HepG2 (cell line): ENCODE measurements around the gene CYP26A1. TPM values are rescaled to one million over a fixed set of nuclear protein-coding genes. Genes with fewer than 3 reads are reported as not detected.

Source experiments
- ATAC-seq: fragments of 200-7000 bp; cut with Tn5 transposase; 3 replicates; pipeline ENCODE4 v1.9.1; 2020; ENCODE audit warnings: mild to moderate bottlenecking, moderate library complexity
- BruUV-seq: library from RNA; stranded (reverse); fragments of 400-500 nt; replicated peaks from 2 replicates; lab custom pipeline; 2021; lab: Mats Ljungman, UMichigan
- CTCF ChIA-PET: fragments of 300-600 bp; formaldehyde crosslinking; extraction: SDS; loops from one replicate; lab custom pipeline; 2021; ENCODE audit warnings: low total read pairs, inconsistent platforms, low intra/inter-chr PET ratio; lab: Yijun Ruan, JAX
- POLR2A ChIA-PET: fragments of 350-600 bp; sonication (Branson Sonifier 250); formaldehyde crosslinking; loops from one replicate; lab custom pipeline; 2020; ENCODE audit warnings: antibody characterized with exemption, inconsistent platforms; lab: Yijun Ruan, JAX
- DNase-seq: peaks from one replicate; pipeline ENCODE4 v3.0.0-alpha.2; 2015; ENCODE audit warnings: low spot score
- FAIRE-seq: peaks from 3 replicates; lab custom pipeline; 2011; peaks lifted over from hg19 to GRCh38; lab: Jason Lieb, UNC
- H2AFZ ChIP-seq: one replicate; pipeline ENCODE4 v1.6.1; 2011; ENCODE audit warnings: low read length, inconsistent platforms
- H3K27ac ChIP-seq: fragments of 300-600 bp; 3 replicates; pipeline ENCODE4 v1.8.0; 2011; ENCODE audit warnings: mixed run types, mild to moderate bottlenecking, mixed read lengths, low read length, inconsistent platforms; ENCODE audit not compliant: insufficient read depth; ENCODE audit errors: extremely low read length
- H3K27me3 ChIP-seq, 2 experiments: fragments of 200-600 bp in 1 of 2; 2 replicates in 1 of 2; 3 replicates in 1 of 2; pipeline versions ENCODE4 v1.6.0 to v1.8.0; 2011; ENCODE audit warnings: low read length in 2 of 2, mild to moderate bottlenecking in 2 of 2, moderate library complexity in 2 of 2, inconsistent platforms in 1 of 2; ENCODE audit not compliant: insufficient read depth in 2 of 2, control insufficient read depth in 1 of 2
- H3K36me3 ChIP-seq, 2 experiments: fragments of 200-600 bp in 1 of 2; replicated peaks in 1 of 2; 2 replicates in 1 of 2; 3 replicates in 1 of 2; pipeline versions ENCODE4 v1.5.1 to v1.8.0; 2011; ENCODE audit warnings: low read length in 2 of 2, inconsistent platforms in 1 of 2; ENCODE audit not compliant: insufficient read depth in 2 of 2, control insufficient read depth in 1 of 2
- H3K4me1 ChIP-seq: 2 replicates; pipeline ENCODE4 v1.5.1; 2012; ENCODE audit warnings: low read length, inconsistent platforms; ENCODE audit not compliant: insufficient read depth
- H3K4me2 ChIP-seq: 2 replicates; pipeline ENCODE4 v1.6.0; 2011; ENCODE audit warnings: low read depth, low read length, inconsistent platforms
- H3K4me3 ChIP-seq, 3 experiments: fragments of 200-600 bp in 1 of 3; sonication (generic), shearing (Covaris generic) in 1 of 3; replicated peaks in 1 of 3; 2 replicates each; pipeline ENCODE4 v1.5.1; 2011 to 2016; ENCODE audit warnings: low read length in 3 of 3, inconsistent platforms in 2 of 3, low read depth in 2 of 3, mild to moderate bottlenecking in 2 of 3, control low read depth in 1 of 3, mixed read lengths in 1 of 3; ENCODE audit not compliant: insufficient read depth in 1 of 3
- H3K79me2 ChIP-seq: one replicate; pipeline ENCODE4 v1.6.1; 2011; ENCODE audit warnings: low read length, inconsistent platforms; ENCODE audit not compliant: insufficient read depth
- H3K9ac ChIP-seq: 2 replicates; pipeline ENCODE4 v1.6.0; 2011; ENCODE audit warnings: mild to moderate bottlenecking, low read depth, low read length, inconsistent platforms; ENCODE audit not compliant: insufficient read depth
- H3K9me3 ChIP-seq: 2 replicates; pipeline ENCODE4 v1.5.1; 2012; ENCODE audit warnings: mild to moderate bottlenecking, low read length
- H4K20me1 ChIP-seq: 2 replicates; pipeline ENCODE4 v1.6.0; 2011; ENCODE audit warnings: inconsistent platforms, mild to moderate bottlenecking, low read length, moderate library complexity; ENCODE audit not compliant: insufficient read depth
- ATF1 ChIP-seq: IDR thresholded peaks from 2 replicates; pipeline ENCODE4 v1.6.1; 2016; ENCODE audit warnings: mild to moderate bottlenecking, control low read depth
- FOXK2 ChIP-seq: fragments of 450-650 bp; IDR thresholded peaks from 2 replicates; pipeline ENCODE4 v1.6.1; 2016
- KAT7 ChIP-seq: IDR thresholded peaks from 2 replicates; pipeline ENCODE4 v1.6.1; 2018; ENCODE audit warnings: borderline replicate concordance, missing compliant biosample characterization
- PAF1 ChIP-seq: IDR thresholded peaks from 2 replicates; pipeline ENCODE4 v1.6.1; 2016; ENCODE audit warnings: missing genetic modification reagents, missing compliant biosample characterization
- ZFP36L1 ChIP-seq: sonication (generic); formaldehyde crosslinking; IDR thresholded peaks from 2 replicates; pipeline ENCODE4 v1.8.0; 2022; ENCODE audit warnings: mild to moderate bottlenecking, missing genetic modification reagents, moderate library complexity
- WGBS: methylation state at CpG from one replicate; pipeline ENCODE4 v1.1.6; 2017; ENCODE audit warnings: low lambda C conversion rate; 5-methylcytosine and 5-hydroxymethylcytosine counted together
- in situ Hi-C: cut with HindIII; loops from 2 replicates; pipeline ENCODE4 v1.10.0; 2017; ENCODE audit warnings: low pct_unique_long_range_greater_than_20kb; ENCODE audit not compliant: extremely low pct_ligation_motif_present
- intact Hi-C: fragments of 100-400 bp; cut with micrococcal nuclease; formaldehyde crosslinking; loops from one replicate; pipeline ENCODE4 v1.10.0; 2022; ENCODE audit not compliant: unreplicated experiment
- polyA plus RNA-seq, 8 experiments: library from polyadenylated mRNA; depleted of rRNA in 3 of 8; stranded (reverse) in 7 of 8; unstranded in 1 of 8; fragments of >200 nt; fragmentation: Illumina TruSeq in 4 of 8; extraction: Trizol in 4 of 8; gene quantifications; 2 replicates each; pipeline versions ENCODE4 v1.2.1 to v1.2.3, GENCODE V29; 2011 to 2016; ENCODE audit warnings: low read depth in 4 of 8, missing spikeins in 1 of 8, mixed read lengths in 1 of 8; ENCODE audit not compliant: insufficient read depth in 1 of 8
- total RNA-seq, 5 experiments: library from RNA; depleted of rRNA; stranded (reverse); fragments of >200 nt; fragmentation: Illumina TruSeq; extraction: Trizol; gene quantifications; 2 replicates each; pipeline ENCODE4 v1.2.3, GENCODE V29; 2016; ENCODE audit warnings: low read depth in 1 of 5
- TF ChIP-seq, protein P1 (sequence below): IDR thresholded peaks from 2 replicates; pipeline ENCODE4 v1.6.1; 2016
- TF ChIP-seq, protein P2 (sequence below): sonication (generic); formaldehyde crosslinking; IDR thresholded peaks from 2 replicates; pipeline ENCODE4 v1.4.0; 2020; ENCODE audit warnings: mild to moderate bottlenecking, missing genetic modification reagents
- TF ChIP-seq, protein P3 (sequence below): IDR thresholded peaks from 2 replicates; pipeline ENCODE4 v1.6.1; 2016; ENCODE audit warnings: control low read depth
- TF ChIP-seq, protein P4 (sequence below): sonication (generic); formaldehyde crosslinking; IDR thresholded peaks from 2 replicates; pipeline ENCODE4 v1.4.0; 2020; ENCODE audit warnings: mild to moderate bottlenecking, missing genetic modification reagents
- TF ChIP-seq, protein P5 (sequence below): sonication (generic); formaldehyde crosslinking; conservative IDR thresholded peaks from 2 replicates; pipeline ENCODE4 v1.4.0; 2020; ENCODE audit warnings: missing genetic modification reagents

CYP26A1 gene
- total and polyA plus RNA-seq, 2 of the 13 experiments (the other 11 are each of a cell fraction or from before 2014, with no cell fraction given): 0.15 TPM; not detected in 1

DNA sequence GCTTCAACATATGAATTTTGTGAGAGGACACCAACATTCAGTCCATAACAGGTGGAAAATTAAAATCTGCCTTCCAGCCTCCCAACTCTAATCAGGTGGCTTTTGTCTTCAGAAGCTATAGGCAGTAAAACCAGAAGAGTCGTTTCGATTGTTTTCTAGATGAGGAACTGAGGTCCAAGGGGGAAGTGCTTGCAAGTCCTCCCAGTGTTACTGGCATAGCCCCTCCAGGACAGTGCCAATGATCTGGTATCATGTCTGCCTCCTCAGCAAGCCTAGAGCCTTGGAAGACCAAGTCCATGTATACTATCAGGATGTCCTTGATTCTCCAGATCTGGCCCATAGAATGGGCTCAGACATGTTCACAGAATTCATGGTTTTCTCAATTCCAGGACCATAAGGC is 16.9 kb downstream of the CYP26A1 start:
- FAIRE-seq: no peak
- TF ChIP-seq, protein P1, sequence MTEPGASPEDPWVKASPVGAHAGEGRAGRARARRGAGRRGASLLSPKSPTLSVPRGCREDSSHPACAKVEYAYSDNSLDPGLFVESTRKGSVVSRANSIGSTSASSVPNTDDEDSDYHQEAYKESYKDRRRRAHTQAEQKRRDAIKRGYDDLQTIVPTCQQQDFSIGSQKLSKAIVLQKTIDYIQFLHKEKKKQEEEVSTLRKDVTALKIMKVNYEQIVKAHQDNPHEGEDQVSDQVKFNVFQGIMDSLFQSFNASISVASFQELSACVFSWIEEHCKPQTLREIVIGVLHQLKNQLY (CRISPR knock-in tag): no peak
- no peak for TF ChIP-seq PAF1 (CRISPR knock-in tag)
- TF ChIP-seq FOXK2: no peak
- TF ChIP-seq, protein P2, sequence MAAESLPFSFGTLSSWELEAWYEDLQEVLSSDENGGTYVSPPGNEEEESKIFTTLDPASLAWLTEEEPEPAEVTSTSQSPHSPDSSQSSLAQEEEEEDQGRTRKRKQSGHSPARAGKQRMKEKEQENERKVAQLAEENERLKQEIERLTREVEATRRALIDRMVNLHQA (CRISPR knock-in tag): no peak
- no peak for TF ChIP-seq KAT7 (CRISPR knock-in tag)
- TF ChIP-seq, protein P3, sequence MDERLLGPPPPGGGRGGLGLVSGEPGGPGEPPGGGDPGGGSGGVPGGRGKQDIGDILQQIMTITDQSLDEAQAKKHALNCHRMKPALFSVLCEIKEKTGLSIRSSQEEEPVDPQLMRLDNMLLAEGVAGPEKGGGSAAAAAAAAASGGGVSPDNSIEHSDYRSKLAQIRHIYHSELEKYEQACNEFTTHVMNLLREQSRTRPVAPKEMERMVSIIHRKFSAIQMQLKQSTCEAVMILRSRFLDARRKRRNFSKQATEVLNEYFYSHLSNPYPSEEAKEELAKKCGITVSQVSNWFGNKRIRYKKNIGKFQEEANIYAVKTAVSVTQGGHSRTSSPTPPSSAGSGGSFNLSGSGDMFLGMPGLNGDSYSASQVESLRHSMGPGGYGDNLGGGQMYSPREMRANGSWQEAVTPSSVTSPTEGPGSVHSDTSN: no peak
- no peak for TF ChIP-seq ATF1 (CRISPR knock-in tag)
- TF ChIP-seq, protein P4, sequence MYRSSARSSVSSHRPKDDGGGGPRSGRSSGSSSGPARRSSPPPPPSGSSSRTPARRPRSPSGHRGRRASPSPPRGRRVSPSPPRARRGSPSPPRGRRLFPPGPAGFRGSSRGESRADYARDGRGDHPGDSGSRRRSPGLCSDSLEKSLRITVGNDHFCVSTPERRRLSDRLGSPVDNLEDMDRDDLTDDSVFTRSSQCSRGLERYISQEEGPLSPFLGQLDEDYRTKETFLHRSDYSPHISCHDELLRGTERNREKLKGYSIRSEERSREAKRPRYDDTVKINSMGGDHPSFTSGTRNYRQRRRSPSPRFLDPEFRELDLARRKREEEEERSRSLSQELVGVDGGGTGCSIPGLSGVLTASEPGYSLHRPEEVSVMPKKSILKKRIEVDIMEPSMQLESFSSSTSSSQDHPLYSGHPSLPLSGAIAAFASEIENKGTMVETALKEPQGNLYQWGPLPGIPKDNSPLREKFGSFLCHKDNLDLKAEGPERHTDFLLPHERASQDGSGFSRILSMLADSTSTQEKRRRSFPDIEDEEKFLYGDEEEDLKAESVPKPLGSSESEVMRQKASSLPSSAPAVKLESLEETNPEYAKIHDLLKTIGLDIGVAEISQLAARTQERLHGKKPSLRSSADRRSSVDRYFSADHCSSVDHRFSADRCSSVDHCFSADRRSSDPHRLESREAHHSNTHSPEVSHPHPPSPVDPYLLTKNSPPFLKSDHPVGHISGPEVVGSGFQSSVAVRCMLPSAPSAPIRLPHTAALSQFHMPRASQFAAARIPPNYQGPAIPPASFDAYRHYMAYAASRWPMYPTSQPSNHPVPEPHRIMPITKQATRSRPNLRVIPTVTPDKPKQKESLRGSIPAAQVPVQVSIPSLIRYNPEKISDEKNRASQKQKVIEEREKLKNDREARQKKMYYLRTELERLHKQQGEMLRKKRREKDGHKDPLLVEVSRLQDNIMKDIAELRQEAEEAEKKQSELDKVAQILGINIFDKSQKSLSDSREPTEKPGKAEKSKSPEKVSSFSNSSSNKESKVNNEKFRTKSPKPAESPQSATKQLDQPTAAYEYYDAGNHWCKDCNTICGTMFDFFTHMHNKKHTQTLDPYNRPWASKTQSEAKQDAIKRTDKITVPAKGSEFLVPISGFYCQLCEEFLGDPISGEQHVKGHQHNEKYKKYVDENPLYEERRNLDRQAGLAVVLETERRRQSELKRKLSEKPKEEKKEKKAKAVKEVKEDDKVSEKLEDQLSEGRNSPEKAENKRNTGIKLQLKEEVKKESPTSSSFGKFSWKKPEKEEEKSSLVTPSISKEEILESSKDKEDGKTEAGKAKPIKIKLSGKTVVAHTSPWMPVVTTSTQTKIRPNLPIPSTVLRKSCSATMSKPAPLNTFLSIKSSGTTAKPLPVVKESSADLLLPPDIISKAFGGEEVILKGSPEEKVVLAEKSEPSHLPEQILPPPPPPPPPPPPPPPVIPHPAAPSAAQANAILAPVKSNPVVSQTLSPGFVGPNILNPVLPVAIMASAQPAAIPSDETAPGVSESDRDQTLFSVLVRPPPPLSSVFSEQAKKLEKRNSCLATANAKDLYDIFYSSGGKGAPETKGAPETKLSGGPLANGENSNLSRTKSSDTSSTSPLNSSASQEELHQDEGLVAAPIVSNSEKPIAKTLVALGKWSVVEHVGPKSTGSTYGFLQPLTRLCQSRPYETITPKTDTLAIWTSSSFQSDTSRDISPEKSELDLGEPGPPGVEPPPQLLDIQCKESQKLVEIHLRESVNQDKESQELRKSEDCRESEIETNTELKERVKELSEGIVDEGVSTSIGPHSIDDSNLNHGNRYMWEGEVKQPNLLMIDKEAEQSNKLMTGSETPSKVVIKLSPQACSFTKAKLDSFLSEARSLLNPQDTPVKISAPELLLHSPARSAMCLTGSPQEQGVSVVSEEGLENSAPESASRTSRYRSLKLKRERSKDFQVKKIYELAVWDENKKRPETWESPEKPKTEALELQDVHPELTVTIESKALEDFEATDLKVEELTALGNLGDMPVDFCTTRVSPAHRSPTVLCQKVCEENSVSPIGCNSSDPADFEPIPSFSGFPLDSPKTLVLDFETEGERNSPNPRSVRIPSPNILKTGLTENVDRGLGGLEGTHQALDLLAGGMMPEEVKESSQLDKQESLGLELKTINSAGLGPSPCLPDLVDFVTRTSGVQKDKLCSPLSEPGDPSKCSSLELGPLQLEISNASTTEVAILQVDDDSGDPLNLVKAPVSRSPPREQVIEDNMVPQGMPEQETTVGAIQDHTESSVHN (CRISPR knock-in tag): no peak
- no peak for TF ChIP-seq ZFP36L1 (CRISPR knock-in tag)
- TF ChIP-seq, protein P5, sequence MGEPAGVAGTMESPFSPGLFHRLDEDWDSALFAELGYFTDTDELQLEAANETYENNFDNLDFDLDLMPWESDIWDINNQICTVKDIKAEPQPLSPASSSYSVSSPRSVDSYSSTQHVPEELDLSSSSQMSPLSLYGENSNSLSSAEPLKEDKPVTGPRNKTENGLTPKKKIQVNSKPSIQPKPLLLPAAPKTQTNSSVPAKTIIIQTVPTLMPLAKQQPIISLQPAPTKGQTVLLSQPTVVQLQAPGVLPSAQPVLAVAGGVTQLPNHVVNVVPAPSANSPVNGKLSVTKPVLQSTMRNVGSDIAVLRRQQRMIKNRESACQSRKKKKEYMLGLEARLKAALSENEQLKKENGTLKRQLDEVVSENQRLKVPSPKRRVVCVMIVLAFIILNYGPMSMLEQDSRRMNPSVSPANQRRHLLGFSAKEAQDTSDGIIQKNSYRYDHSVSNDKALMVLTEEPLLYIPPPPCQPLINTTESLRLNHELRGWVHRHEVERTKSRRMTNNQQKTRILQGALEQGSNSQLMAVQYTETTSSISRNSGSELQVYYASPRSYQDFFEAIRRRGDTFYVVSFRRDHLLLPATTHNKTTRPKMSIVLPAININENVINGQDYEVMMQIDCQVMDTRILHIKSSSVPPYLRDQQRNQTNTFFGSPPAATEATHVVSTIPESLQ (CRISPR knock-in tag): no peak

More for the DNA sequence above, 16.9 kb downstream of the CYP26A1 start:
- in situ Hi-C loops (no loop called here), intact Hi-C loops (no loop called here)
- H3K36me3 ChIP-seq: no peaks in the 10 kb centered on the region
- H3K4me3 ChIP-seq: no peak overlapping the region
- 75% methylated on average over 2 of the region's 2 CpGs for WGBS
- H3K9ac ChIP-seq: no peak overlapping the region
- ATAC-seq (no peak), DNase-seq (no peak)
- no peak overlapping the region for H3K27ac ChIP-seq
- CTCF ChIA-PET: no interaction called here
- no TSS peak for BruUV-seq
- no peak overlapping the region for H2AFZ ChIP-seq
- H3K4me1 ChIP-seq: no peaks in the 10 kb centered on the region
- no peaks in the 10 kb centered on the region for H4K20me1 ChIP-seq
- H3K9me3 ChIP-seq: no peaks in the 10 kb centered on the region
- H3K79me2 ChIP-seq: no peaks in the 10 kb centered on the region
- POLR2A ChIA-PET: no interaction called here
- H3K4me2 ChIP-seq: no peak overlapping the region
- no peaks in the 10 kb centered on the region for H3K27me3 ChIP-seq
